ENCODE measurements around the gene ICOS. TPM values are rescaled to one million over a fixed set of nuclear protein-coding genes. Genes with fewer than 3 reads are reported as not detected.

Gene ICOS
- total and polyA plus RNA-seq, 2 of the 8 experiments (the other 6 are each of a cell fraction or from before 2014, with no cell fraction given): not detected

- Histone ChIP-seq H3K9me3 (ENCODE audit: insufficient read depth in 2 of 2, low read depth in 1 of 2, low read length in 1 of 2) (peaks cover 0 to 3% of the 10 kb centered on the region in 2 experiments; a peak in 1 of 4 replicates), H3K79me1 (ENCODE audit: low read depth, low read length) (no peaks in the 10 kb centered on the region), H4K91ac (replicated peaks; ENCODE audit: insufficient read length, low read length) (no peak overlapping the region), H3K36me3 (ENCODE audit: control insufficient read depth in 2 of 4, insufficient read depth in 4 of 4, low read length in 3 of 4) (no peaks in the 10 kb centered on the region; a peak in 1 of 8 replicates), H2BK15ac (ENCODE audit: low read length) (no peak overlapping the region), H3K23me2 (ENCODE audit: low read depth, low read length) (no peaks in the 10 kb centered on the region), H3K18ac (ENCODE audit: extremely low read depth, low read length) (no peak overlapping the region), H3K4me1 (replicated peaks in 1 of 4; ENCODE audit: control insufficient read depth in 3 of 4, insufficient read depth in 4 of 4, low read length in 3 of 4) (no peaks in the 10 kb centered on the region), H3K56ac (replicated peaks; ENCODE audit: insufficient read length, low read depth, low read length) (no peak overlapping the region), H3K4me2 (ENCODE audit: insufficient read depth in 1 of 2, low read depth in 2 of 2, low read length in 2 of 2) (no peak overlapping the region), H3K4me3 (ENCODE audit: extremely low read depth in 1 of 4, insufficient read depth in 2 of 4, low read depth in 3 of 4, low read length in 4 of 4) (no peak overlapping the region), H3K14ac (ENCODE audit: insufficient read length) (no peak overlapping the region), H2BK5ac (ENCODE audit: low read depth, low read length) (no peak overlapping the region), H4K20me1 (replicated peaks in 1 of 2; ENCODE audit: control insufficient read depth in 1 of 2, insufficient read depth in 2 of 2, low read length in 2 of 2) (no peaks in the 10 kb centered on the region), H3K79me2 (ENCODE audit: control insufficient read depth in 1 of 2, insufficient read depth in 2 of 2, low read length in 2 of 2) (no peaks in the 10 kb centered on the region), H3K9ac (replicated peaks in 1 of 4; ENCODE audit: extremely low read depth in 1 of 4, low read depth in 3 of 4, low read length in 3 of 4) (no peak overlapping the region), H2AFZ (ENCODE audit: low read length) (no peak overlapping the region), H3K27ac (ENCODE audit: low read depth, low read length) (no peak overlapping the region), H4K8ac (ENCODE audit: extremely low read depth, insufficient read depth, low read length) (no peak overlapping the region), H3K27me3 (replicated peaks in 1 of 4; ENCODE audit: control insufficient read depth in 3 of 4, extremely low read depth in 1 of 4, insufficient read depth in 3 of 4, low read length in 3 of 4) (no peaks in the 10 kb centered on the region), H3K4ac (replicated peaks; ENCODE audit: insufficient read length, low read depth, low read length) (no peak overlapping the region), H3K23ac (ENCODE audit: insufficient read length) (no peak overlapping the region), H4K5ac (ENCODE audit: insufficient read length, low read depth, low read length) (no peak overlapping the region), H2AK5ac (ENCODE audit: low read depth, low read length) (no peak overlapping the region), H2BK12ac (ENCODE audit: low read depth, low read length) (no peak overlapping the region), H2BK120ac (replicated peaks; ENCODE audit: low read depth, low read length) (no peak overlapping the region), H2BK20ac (ENCODE audit: low read length) (no peak overlapping the region)
- POLR2A ChIA-PET (ENCODE audit: partially characterized antibody): no interaction called here
- WGBS, 2 experiments (ENCODE audit: extremely low coverage in 1 of 2, insufficient coverage in 1 of 2, insufficient read length in 1 of 2, insufficient replicate concordance in 2 of 2, low coverage in 1 of 2, low lambda C conversion rate in 2 of 2, missing lambda C conversion rate in 1 of 2): 85% methylated on average over 5 of the region's 5 CpGs; no CpG with 5 or more reads in 1 of the 2 experiments
- DNase-seq (ENCODE audit: low read depth in 1 of 2, low spot score in 2 of 2) (no peak), FAIRE-seq (no peak)
- CTCF ChIA-PET (ENCODE audit: partially characterized antibody): interaction anchor here (0.6 to 1.0 kb wide), 2 partner anchors 29 to 746 kb away, joined by 3 read pairs; no protein-coding TSS in a partner anchor
- no peak for TF ChIP-seq MAFK (IDR thresholded peaks at IDR 0.05; ENCODE audit: low read depth, low read length)
- TF ChIP-seq CTBP2 (IDR thresholded peaks at IDR 0.05; ENCODE audit: borderline replicate concordance, insufficient read depth, insufficient read length, low read length): no peak
Observed at GRCh38 chr2:203971251-203971650, 34.7 kb downstream of the ICOS start.

Measured in H1 (cell line).